SH-SY5Y (cell line): ENCODE measurements around the gene TOMT.

Experiments
- GATA2 ChIP-seq: IDR thresholded peaks from 2 replicates; pipeline ENCODE4 v1.6.1; 2011; ENCODE audit warnings: mild to moderate bottlenecking, low read depth, low read length
- GATA3 ChIP-seq: IDR thresholded peaks from 2 replicates; pipeline ENCODE4 v1.6.1; 2011; ENCODE audit warnings: low read depth, mild to moderate bottlenecking, low read length, moderate library complexity

GRCh38 chr11:72139500-72139899 lies 33.8 kb downstream of the TOMT start:
- no peak for TF ChIP-seq GATA2
- no peak for TF ChIP-seq GATA3
